Globus pallidus (tissue), 1 donor: ENCODE data around the gene NAV2.

ENCODE experiments used
- DNase-seq: peaks from one replicate; pipeline ENCODE4 v3.0.0-alpha.2; 2015; ENCODE audit warnings: low spot score

Gene NAV2

GRCh38 chr11:19779740-19780139 is 67.1 kb downstream of the NAV2 start:
- no peak for DNase-seq

GRCh38 chr11:19781351-19781750 is 68.7 kb downstream of the NAV2 start:
- DNase-seq, result no peak

- DNase-seq, result no peak
Measured at GRCh38 chr11:19785265-19785664, 72.6 kb downstream of the NAV2 start.

DNA sequence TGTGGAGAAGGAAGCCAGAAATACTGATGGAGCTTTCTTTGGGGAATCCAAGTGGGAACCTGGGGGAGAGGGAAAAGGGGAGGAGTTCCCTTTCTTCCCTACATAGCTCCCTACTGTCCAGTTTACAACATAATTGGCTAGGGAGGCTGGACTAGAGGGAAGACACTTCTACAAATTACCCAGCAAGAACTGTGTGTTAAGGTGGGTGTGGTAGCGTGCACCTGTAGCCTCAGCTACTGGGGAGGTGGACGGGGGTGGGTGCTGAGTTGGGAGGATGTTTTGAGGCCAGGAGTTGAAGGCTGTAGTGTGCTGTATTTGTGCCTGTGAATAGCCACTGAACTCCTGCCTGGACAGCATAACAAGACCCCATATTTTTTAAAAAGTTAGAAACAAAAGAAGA is 74.0 kb downstream of the NAV2 start:
- no peak for DNase-seq

- no peak for DNase-seq
Measured at GRCh38 chr11:19788435-19788834, 75.8 kb downstream of the NAV2 start.

- no peak for DNase-seq
Measured at GRCh38 chr11:19789245-19789644, 76.6 kb downstream of the NAV2 start.

GRCh38 chr11:19789835-19790710 is 77.4 kb downstream of the NAV2 start:
- no peak for DNase-seq

DNA sequence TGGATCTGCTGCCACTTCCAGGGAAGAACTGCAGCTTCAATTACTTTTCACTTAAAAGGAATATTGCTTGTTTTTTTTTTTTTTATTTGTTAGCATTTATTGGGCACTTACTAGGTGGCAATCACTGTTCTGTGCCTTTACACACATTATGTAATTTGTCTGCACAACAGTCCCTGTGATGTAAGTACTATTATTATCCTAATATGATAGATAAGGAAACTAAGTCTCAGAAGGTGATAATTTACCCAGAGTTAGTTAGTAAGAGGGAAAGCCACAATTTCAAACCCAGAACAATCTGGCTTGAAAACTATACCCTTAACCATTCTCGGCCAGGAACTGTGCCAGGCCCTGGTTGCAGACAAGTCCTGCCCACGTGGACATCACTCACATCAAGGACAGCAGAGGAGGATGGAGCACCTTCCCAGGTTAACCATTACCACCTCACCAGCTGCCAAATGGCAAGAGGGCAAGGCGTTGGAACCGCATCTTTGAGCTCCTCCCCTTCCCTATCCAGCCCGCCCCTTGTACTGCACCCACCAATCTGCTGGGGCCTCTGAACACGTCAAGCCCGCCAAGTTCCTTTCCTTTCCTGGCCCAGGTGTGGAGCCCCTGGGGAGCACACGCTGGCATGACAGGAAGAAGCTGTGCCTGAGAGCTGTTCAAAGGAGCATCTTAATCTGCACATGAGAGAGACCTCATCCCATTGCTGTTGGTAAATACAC is 78.4 kb downstream of the NAV2 start:
- DNase-seq, result no peak

GRCh38 chr11:19792510-19792909 is 79.9 kb downstream of the NAV2 start:
- no peak for DNase-seq

GRCh38 chr11:19793326-19793725 is 80.7 kb downstream of the NAV2 start:
- DNase-seq, result no peak

DNA sequence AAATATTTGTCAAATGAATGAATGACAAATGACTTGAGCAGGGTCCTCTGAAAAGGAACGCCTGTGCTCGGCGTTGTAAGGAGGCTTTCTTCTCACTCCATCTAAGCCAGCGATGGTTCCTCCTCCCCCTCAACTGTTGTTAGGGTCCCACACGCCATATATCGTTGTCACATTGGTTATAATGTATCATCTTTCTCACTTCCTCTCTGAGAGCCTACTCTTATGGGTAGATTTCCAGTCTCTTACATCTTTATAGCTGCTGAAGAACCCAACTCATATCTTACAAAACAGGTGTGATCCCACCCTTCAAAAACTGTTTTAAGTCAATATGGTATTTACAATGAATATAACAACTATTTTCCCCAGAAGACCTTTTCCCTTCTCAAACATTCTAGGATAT is 81.5 kb downstream of the NAV2 start:
- DNase-seq, result no peak

- DNase-seq, result no peak
Measured at GRCh38 chr11:19795082-19795481, 82.4 kb downstream of the NAV2 start.

DNA sequence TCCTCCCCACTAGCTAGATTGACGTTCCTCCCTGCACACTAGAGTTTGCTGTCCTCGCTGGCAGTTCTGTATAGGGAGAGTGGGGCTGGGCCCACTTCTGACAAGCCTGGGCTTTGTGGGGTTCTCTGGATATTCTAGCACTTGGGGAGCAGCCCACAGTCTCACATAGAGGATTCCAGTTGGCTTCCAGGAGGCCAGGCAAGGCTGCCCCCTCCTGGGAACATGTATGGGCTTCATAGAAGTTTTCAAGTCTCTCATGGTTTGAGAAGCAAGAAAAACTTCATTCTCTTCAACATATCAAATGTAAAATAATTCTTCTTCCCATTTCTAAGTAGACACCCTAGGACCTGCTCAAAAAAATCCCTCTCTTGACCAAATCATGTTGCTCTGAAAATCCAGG is 87.5 kb downstream of the NAV2 start:
- no peak for DNase-seq

- no peak for DNase-seq
Measured at GRCh38 chr11:19800714-19801519, 88.3 kb downstream of the NAV2 start.

DNA sequence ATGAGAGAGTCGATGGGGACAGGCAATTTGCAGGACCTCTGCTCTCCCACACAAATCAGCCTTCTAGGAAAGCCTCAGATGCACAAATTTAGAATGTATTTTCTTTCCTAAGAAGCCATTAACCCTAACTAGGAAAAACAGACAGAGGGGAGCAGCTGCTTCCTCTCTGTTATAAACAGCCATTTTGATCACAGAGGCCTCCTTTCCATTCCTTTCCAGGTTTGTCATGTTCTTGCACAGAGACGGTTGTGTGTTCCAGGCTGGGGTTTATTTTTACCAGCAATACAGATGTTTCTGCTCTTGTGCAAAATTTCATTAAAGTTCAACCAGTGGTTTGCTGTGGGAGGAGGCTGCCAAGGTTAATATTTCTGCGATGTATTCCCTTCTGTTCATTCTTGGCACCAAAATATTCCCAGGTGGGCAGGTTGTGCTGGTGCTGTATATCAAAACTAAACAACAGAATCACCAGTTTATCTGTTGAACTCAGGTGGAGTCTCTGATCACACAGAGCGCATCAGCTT is 90.2 kb downstream of the NAV2 start:
- no peak for DNase-seq

GRCh38 chr11:19803506-19803998 is 90.9 kb downstream of the NAV2 start:
- DNase-seq, result no peak

DNA sequence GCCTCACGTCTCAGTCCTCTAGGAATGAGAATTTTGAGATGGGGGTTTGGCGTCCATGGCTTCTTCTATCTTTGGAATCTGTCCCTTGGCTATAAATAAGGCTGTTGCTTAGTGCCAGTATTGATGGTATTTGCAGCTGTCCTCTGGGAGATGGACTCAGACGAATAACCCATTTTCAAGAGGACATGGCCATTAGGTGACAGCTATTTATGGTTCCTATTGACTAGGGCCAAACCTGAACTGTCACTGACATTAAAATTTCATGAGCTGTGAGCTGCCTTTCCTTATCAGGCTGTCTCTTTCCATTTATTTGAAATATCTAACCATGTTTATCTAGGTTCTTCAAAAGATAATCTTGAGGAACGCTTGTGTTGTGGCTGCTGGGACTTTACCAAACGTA is 92.7 kb downstream of the NAV2 start:
- DNase-seq, result no peak

DNA sequence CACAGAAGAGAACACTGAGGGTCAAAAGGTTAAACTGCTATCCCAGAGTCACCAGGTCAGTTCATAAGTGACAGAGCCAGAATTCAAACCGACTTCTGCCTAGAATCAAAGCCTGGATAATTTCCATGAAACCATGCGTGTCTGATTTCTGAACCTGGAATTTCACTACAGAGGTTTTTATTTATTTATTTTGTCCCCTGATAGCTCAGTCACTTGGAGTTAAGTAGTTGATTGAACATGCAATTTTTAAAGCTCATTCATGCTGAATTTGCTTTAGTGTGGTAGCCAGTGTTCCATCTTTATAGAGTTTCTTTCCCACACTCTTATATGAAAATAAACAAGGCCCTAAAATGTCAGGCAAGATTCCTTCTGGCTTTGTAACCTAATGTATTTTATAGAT is 93.2 kb downstream of the NAV2 start:
- DNase-seq, result no peak

- no peak for DNase-seq
Measured at GRCh38 chr11:19806251-19806650, 93.6 kb downstream of the NAV2 start.

- peak; percentile 43 for DNase-seq
Measured at GRCh38 chr11:19808076-19808911, 95.7 kb downstream of the NAV2 start.

- DNase-seq, result no peak
Measured at GRCh38 chr11:19810852-19811251, 98.2 kb downstream of the NAV2 start.
